ENCODE measurements around the gene RAB12.

Gene RAB12

DNA sequence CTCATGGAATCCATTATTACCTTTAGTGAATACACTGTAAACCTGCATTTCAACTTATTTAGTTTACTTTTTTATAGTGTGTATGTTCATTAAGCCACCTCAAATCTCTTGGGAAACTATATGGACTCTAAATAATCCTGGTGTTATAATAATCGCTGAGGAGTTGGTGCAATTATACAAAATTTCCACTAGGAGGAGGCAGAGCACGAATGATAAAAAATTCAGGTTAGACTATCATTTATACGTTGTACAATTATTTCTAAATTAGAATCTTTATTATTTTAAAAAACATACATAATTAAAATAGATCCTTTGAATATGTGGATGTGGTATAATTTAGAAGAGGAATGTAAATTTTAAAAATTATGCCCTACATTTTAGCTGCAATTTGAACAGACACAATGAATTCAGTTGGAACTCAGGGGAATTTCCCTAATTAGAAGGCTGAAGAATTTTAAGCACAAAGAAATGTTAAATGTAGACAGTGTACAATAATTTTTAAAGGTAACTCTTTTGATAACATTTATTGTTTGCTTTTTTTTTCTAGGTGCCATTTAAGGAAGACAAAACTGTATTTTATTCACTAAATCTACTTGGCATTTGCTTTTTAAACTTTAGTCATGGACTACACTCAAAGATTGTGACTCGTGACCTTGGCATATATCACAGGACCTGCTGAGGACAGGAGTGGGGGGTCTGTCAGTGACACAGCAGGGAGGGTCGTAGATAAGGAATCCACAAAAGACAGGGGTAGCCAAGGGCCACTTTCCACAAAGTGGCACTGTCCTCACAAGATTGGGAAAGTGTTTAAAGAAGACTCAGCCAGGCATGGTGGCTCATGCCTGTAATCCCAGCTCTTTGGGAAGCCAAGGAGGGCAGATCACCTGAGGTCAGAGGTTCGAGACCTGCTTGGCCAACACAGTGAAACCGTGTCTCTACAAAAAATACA lies 45.5 kb downstream of the RAB12 start:
- TF ChIP-seq, protein P1, sequence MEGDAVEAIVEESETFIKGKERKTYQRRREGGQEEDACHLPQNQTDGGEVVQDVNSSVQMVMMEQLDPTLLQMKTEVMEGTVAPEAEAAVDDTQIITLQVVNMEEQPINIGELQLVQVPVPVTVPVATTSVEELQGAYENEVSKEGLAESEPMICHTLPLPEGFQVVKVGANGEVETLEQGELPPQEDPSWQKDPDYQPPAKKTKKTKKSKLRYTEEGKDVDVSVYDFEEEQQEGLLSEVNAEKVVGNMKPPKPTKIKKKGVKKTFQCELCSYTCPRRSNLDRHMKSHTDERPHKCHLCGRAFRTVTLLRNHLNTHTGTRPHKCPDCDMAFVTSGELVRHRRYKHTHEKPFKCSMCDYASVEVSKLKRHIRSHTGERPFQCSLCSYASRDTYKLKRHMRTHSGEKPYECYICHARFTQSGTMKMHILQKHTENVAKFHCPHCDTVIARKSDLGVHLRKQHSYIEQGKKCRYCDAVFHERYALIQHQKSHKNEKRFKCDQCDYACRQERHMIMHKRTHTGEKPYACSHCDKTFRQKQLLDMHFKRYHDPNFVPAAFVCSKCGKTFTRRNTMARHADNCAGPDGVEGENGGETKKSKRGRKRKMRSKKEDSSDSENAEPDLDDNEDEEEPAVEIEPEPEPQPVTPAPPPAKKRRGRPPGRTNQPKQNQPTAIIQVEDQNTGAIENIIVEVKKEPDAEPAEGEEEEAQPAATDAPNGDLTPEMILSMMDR (conservative IDR thresholded peaks at IDR 0.05; ENCODE audit: low read length) = peak; percentile 79
- no peak overlapping the region for H3K4me3 ChIP-seq (ENCODE audit: low read length)
- DNase-seq (ENCODE audit: low read depth) = peak; percentile 28

DNA sequence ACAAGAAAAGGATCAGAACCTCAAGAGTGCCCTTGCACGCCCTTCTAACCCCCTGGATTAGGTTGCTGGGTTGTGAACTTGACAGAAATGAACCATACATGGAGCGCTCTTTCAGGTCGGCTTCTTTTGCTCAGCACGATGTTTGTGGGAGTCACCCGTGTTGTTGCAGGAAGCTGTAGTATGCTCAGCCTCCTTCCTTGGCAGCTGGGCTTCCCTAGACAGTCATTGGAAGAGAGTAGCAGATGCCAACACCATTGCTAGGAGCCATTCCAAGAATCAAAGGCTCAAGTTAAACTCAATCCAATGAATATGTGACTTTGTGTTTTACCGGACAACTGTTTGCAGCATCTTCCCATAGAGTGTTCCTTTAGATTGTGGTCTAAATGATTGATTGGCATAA lies 47.0 kb downstream of the RAB12 start:
- DNase-seq (ENCODE audit: low read depth) = peak; percentile 17
- TF ChIP-seq, protein P1 (conservative IDR thresholded peaks at IDR 0.05; ENCODE audit: low read length) = no peak
- no peak overlapping the region for H3K4me3 ChIP-seq (ENCODE audit: low read length)

DNA sequence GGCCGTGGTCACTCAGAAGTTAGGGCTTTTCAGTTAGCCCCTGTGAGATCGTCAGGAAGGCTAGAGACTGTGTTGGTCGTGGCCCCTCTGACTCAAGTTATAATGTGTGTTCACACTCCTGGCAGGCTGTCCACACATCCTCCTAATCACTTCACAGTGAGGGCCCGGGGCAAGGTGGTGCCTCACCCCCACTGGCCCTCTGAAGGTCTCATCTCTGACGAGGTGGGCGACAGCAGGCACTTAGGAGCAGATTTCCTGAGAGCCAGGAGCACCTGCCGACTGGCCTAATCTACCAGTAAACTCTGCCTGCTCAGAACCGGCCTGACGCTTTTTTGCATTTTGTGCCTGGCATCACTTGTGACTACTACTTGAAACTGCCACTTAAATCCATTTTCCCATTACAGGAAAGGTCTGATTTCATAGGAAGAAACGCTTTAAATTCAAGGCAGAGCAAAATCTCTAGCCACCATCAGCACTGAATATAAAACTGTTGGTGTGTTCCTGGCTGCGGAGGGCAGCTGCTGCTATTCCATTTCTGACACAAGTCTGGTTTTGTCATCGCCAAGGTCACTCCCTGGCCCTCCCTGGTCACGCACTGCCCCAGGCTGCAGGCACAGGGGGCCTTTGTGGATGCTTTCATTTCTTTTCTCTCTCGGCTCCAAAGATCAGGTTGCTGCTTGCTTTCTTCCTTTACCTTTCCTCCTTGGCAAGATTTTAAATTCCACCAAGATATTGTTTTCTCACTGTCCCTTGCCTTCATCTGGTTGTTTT lies 48.0 kb downstream of the RAB12 start:
- no peak overlapping the region for H3K4me3 ChIP-seq (ENCODE audit: low read length)
- no peak for DNase-seq (ENCODE audit: low read depth)
- TF ChIP-seq, protein P1 (conservative IDR thresholded peaks at IDR 0.05; ENCODE audit: low read length) = no peak

DNA sequence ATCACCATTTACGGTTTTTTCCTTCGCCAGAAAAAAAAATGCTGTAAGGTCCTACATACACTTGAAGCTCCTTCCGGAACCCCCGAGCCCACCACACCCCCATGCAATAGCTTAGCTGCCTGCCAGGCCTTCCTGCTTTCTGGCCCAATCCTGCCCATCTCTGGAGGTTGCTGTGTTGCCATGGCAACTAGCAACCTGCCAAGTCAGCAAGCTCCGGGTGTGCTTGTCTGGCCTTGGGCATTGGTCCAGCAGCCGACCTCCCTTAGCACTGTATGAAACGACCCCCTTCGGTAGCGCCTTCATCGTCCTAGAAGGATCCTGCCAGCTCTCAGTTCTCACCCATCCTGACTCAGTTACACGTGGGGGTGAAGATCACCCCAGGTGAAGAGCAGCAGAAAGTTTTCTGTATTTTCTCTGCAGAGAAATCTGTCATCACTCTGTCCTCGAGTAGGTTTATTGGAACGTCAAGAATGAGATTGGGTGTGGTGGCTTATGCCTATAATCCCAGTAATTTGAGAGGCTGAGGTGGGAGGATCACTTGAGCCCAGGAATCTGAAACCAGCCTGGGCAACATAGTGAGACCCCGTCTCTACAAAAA lies 48.7 kb downstream of the RAB12 start:
- TF ChIP-seq, protein P1 (conservative IDR thresholded peaks at IDR 0.05; ENCODE audit: low read length) = no peak
- no peak overlapping the region for H3K4me3 ChIP-seq (ENCODE audit: low read length)
- DNase-seq (ENCODE audit: low read depth) = peak; percentile 53

DNA sequence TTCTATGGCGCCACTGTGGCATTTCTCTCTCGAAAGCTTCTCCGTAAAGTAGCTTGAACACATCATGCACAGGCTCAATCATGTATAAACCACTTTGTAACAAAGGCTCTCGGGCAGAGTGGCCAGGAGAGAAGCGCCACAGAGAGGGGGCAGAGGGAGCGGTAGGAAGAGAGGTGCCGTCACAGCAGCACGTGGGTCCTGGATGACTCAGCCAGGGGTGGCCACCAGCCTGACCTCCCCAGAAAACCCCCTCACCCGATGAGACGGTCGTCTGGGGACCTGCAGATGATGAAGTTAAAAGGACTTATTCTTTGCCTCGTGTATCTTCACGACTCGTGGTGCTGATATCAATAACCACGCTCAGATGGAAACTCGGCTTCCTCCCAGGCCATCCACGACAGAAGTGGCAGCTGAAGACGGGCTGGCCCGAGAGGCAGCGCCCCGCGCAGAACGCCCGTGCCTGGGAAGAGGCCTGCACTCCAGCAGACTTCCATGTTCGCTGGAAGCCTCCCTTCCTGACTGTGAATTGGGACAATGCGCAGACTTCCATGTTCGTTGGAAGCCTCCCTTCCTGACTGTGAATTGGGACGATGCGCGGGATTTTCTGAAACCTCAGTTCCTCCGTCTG lies 49.7 kb downstream of the RAB12 start:
- TF ChIP-seq, protein P1 (conservative IDR thresholded peaks at IDR 0.05; ENCODE audit: low read length) = no peak
- H3K4me3 ChIP-seq (ENCODE audit: low read length) = no peak overlapping the region
- no peak for DNase-seq (ENCODE audit: low read depth)

DNA sequence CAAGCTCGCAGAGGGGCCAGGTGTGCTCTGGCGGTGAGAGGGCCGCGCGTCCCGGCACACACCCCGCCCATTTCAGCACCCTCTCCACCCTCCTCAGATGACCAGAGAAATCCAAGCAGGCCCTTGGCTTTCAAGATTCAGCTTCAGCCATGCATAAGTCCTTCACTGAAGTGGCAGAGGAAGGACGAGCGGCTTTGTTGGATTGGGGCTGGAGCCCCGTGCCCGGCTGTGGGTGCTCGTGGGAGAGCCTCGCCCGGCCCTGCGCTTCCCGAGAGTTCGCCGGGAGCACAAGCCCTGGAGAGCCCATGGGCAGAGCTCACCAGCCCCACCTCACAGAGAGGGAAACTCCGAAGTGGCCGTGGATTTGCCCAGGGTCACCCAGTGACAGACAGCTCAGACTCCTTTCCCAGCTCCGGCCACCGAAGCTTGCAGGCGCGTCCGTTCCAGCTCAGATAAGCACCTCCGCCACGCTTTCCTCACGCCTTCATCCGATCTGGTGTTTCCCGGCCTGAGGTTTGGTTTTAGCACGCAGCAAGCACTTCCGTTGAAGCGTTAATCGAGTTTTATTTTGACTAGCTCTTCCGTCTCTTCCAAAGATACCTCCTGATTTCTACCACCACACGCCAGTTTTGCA lies 50.5 kb downstream of the RAB12 start:
- TF ChIP-seq, protein P1 (conservative IDR thresholded peaks at IDR 0.05; ENCODE audit: low read length) = no peak
- H3K4me3 ChIP-seq (ENCODE audit: low read length) = no peak overlapping the region
- no peak for DNase-seq (ENCODE audit: low read depth)
